Panc1 (cell line): ENCODE data around the gene CHD1L. TPM values are rescaled to one million over a fixed set of nuclear protein-coding genes. Genes with fewer than 3 reads are reported as not detected.
A peak's percentile ranks its signal among the peaks of the same experiment; 100 is the strongest.

ENCODE experiments used
- ATAC-seq: fragments of 200-7000 bp; cut with Tn5 transposase; 2 replicates; pipeline ENCODE4 v1.9.1; 2020; ENCODE audit warnings: mild to moderate bottlenecking, moderate library complexity
- BruUV-seq: library from RNA; stranded (reverse); fragments of 400-500 nt; replicated peaks from 2 replicates; lab custom pipeline; 2021; lab: Mats Ljungman, UMichigan
- CTCF ChIA-PET: fragments of 300-600 bp; sonication (Branson Sonifier 250); formaldehyde crosslinking; loops from one replicate; lab custom pipeline; 2022; ENCODE audit warnings: antibody characterized with exemption; lab: Charles Lee
- POLR2A ChIA-PET: fragments of 300-600 bp; sonication (Branson Sonifier 250); formaldehyde crosslinking; loops from one replicate; lab custom pipeline; 2022; ENCODE audit warnings: antibody characterized with exemption; lab: Charles Lee
- DNase-seq: peaks from one replicate; pipeline ENCODE4 v3.0.0-alpha.2; 2010; ENCODE audit warnings: low read depth, low spot score
- H3K27ac ChIP-seq: 2 replicates; pipeline ENCODE4 v1.5.1; 2011; ENCODE audit warnings: mild to moderate bottlenecking, low read length, inconsistent platforms
- H3K27me3 ChIP-seq: fragments of 200-500 bp; sonication (Bioruptor generic); 2 replicates; pipeline ENCODE4 v1.6.0; 2014; ENCODE audit warnings: low read length, inconsistent platforms; ENCODE audit not compliant: control insufficient read depth, insufficient read depth
- H3K36me3 ChIP-seq: fragments of 200-500 bp; sonication (Bioruptor generic); 2 replicates; pipeline ENCODE4 v1.5.1; 2014; ENCODE audit warnings: inconsistent platforms, mild to moderate bottlenecking, low read length, moderate library complexity; ENCODE audit not compliant: control insufficient read depth, insufficient read depth
- H3K4me1 ChIP-seq: 2 replicates; pipeline ENCODE4 v1.5.1; 2011; ENCODE audit warnings: inconsistent platforms, mild to moderate bottlenecking, low read length, moderate library complexity; ENCODE audit not compliant: control insufficient read depth, insufficient read depth
- H3K4me3 ChIP-seq, 2 experiments: 2 replicates each; pipeline ENCODE4 v1.5.1; 2011 to 2012; ENCODE audit warnings: low read depth in 2 of 2, low read length in 2 of 2, mild to moderate bottlenecking in 2 of 2, inconsistent platforms in 1 of 2, moderate library complexity in 1 of 2
- H3K9me3 ChIP-seq: fragments of 200-500 bp; sonication (Bioruptor generic); 2 replicates; pipeline ENCODE4 v1.5.1; 2014; ENCODE audit warnings: low read depth, mild to moderate bottlenecking, inconsistent platforms, low read length, moderate library complexity; ENCODE audit not compliant: control insufficient read depth, insufficient read depth
- POLR2AphosphoS5 ChIP-seq: IDR thresholded peaks from 2 replicates; pipeline ENCODE4 v1.6.1; 2012; ENCODE audit warnings: mild to moderate bottlenecking, low read depth, low read length, moderate library complexity
- REST ChIP-seq, 2 experiments: IDR thresholded peaks; 2 replicates each; pipeline ENCODE4 v1.6.1; 2011 to 2012; ENCODE audit warnings: low read depth in 2 of 2, control low read depth in 1 of 2, low read length in 1 of 2, mild to moderate bottlenecking in 1 of 2, moderate library complexity in 1 of 2; ENCODE audit not compliant: insufficient read depth in 1 of 2
- SIN3A ChIP-seq: IDR thresholded peaks from 2 replicates; pipeline ENCODE4 v1.6.1; 2012; ENCODE audit warnings: low read depth, mild to moderate bottlenecking, low read length, moderate library complexity, borderline replicate concordance; ENCODE audit not compliant: insufficient read depth
- TCF7L2 ChIP-seq: IDR thresholded peaks from 2 replicates; pipeline ENCODE4 v1.6.1; 2011; ENCODE audit warnings: mild to moderate bottlenecking, low read depth, low read length, inconsistent platforms
- in situ Hi-C: cut with HindIII; loops from 2 replicates; pipeline ENCODE4 v1.10.0; 2016; ENCODE audit warnings: low sequenced_read_pairs, low pct_unique_long_range_greater_than_20kb
- intact Hi-C: fragments of 100-400 bp; cut with micrococcal nuclease; formaldehyde crosslinking; loops from one replicate; pipeline ENCODE4 v1.10.0; 2022; ENCODE audit not compliant: unreplicated experiment
- total RNA-seq: library from RNA; stranded (reverse); gene quantifications from one replicate; pipeline ENCODE4 v1.2.1, GENCODE V29; 2021; ENCODE audit not compliant: unreplicated experiment
- TF ChIP-seq, protein P1 (sequence below): fragments of 450-650 bp; IDR thresholded peaks from 2 replicates; pipeline ENCODE4 v1.5.1; 2017; ENCODE audit warnings: mild to moderate bottlenecking

Gene CHD1L
- total RNA-seq, 1 experiment from 2014 or later: 48.3 TPM

DNA sequence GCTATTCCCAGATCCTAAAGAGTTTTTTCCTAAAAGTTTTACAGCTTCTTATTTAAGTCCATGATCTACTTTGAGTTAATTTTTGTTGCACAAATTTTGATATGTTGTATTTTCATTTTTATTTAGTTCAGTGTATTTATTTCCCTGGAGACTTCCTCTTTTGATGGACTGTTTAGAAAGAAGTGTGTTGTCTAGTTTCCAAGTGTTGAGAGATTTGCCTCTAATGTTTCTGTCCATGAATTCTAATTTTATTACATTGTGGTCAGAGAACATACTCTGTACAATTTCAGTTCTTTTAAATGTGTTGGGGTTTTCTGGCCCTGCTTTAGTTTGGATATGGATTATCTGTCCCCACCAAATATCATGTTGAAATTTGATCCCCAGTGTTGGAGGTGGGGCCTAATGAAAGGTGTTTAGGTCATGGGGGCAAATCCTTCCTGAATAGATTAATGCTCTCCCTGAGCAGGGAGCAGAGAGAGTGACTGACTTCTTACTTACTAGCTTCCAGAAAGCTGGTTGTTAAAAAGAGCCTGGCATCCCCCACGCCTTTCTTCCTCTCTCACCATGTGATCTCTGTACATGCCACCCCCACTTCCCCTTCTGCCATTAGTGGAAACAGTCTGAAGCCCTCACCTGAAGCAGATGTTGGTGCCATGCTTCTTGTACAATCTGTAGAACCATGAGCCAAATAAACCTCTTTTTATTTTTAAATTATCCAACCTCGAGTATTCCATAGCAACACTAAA, 4.6 kb downstream of the CHD1L start:
- in situ Hi-C loops: no loop called here
- ChIA-PET POLR2A (no interaction called here), CTCF (no interaction called here)
- peaks cover 9% of the 10 kb centered on the region; the same call in 1 of the 2 replicates for H3K4me1 ChIP-seq
- intact Hi-C loops: no loop called here
- no peak for DNase-seq
- H3K9me3 ChIP-seq: no peaks in the 10 kb centered on the region
- TSS peak; percentile 4 for BruUV-seq
- peaks cover 5% of the 10 kb centered on the region; the same call in 1 of the 2 replicates for H3K36me3 ChIP-seq
- no peak for ATAC-seq
- no peaks in the 10 kb centered on the region for H3K27me3 ChIP-seq
- H3K4me3 ChIP-seq: no peak overlapping the region
- TF ChIP-seq TCF7L2: no peak
- TF ChIP-seq SIN3A: no peak
- TF ChIP-seq, protein P1, sequence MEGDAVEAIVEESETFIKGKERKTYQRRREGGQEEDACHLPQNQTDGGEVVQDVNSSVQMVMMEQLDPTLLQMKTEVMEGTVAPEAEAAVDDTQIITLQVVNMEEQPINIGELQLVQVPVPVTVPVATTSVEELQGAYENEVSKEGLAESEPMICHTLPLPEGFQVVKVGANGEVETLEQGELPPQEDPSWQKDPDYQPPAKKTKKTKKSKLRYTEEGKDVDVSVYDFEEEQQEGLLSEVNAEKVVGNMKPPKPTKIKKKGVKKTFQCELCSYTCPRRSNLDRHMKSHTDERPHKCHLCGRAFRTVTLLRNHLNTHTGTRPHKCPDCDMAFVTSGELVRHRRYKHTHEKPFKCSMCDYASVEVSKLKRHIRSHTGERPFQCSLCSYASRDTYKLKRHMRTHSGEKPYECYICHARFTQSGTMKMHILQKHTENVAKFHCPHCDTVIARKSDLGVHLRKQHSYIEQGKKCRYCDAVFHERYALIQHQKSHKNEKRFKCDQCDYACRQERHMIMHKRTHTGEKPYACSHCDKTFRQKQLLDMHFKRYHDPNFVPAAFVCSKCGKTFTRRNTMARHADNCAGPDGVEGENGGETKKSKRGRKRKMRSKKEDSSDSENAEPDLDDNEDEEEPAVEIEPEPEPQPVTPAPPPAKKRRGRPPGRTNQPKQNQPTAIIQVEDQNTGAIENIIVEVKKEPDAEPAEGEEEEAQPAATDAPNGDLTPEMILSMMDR: no peak
- no peak for TF ChIP-seq POLR2AphosphoS5
- no peak for TF ChIP-seq REST (IDR thresholded peaks at IDR 0.05; ENCODE audit: insufficient read depth in 1 of 2, low read depth in 2 of 2, low read length in 1 of 2)
- H3K27ac ChIP-seq: no peak overlapping the region

- no peak overlapping the region for H3K4me3 ChIP-seq
- in situ Hi-C loops: no loop called here
- no peak overlapping the region for H3K27ac ChIP-seq
- TF ChIP-seq, protein P1: no peak
- TF ChIP-seq TCF7L2: 0 out of 2 replicates have a peak, but pooled peaks have one; percentile 41
- H3K9me3 ChIP-seq: no peaks in the 10 kb centered on the region
- intact Hi-C loops: no loop called here
- no TSS peak for BruUV-seq
- 0 out of 2 replicates have a peak, but pooled peaks cover 8% of the 10 kb centered on the region for H3K4me1 ChIP-seq
- H3K36me3 ChIP-seq: peaks cover 5% of the 10 kb centered on the region; the same call in 1 of the 2 replicates
- ChIA-PET POLR2A (interaction anchor here (1.2 kb wide), 1 partner anchor 10 kb away, joined by 5 read pairs; no protein-coding TSS in a partner anchor), CTCF (no interaction called here)
- no peaks in the 10 kb centered on the region for H3K27me3 ChIP-seq
- DNase-seq: no peak
- no peak for ATAC-seq
Observed at GRCh38 chr1:147247656-147248238, 5.3 kb downstream of the CHD1L start.
